ENCODE results near the gene SELENON. TPM values are rescaled to one million over a fixed set of nuclear protein-coding genes. Genes with fewer than 3 reads are reported as not detected.
A peak's percentile ranks its signal among the peaks of the same experiment; 100 is the strongest.

SELENON gene
- total and polyA plus RNA-seq, 2 of the 13 experiments (the other 11 are each of a cell fraction or from before 2014, with no cell fraction given) = 3.8 to 8.0 TPM

- TF ChIP-seq MAX (IDR thresholded peaks at IDR 0.05) (peak; percentile 94), PLSCR1 (CRISPR knock-in tag; IDR thresholded peaks at IDR 0.05; ENCODE audit: borderline replicate concordance) (no peak), ZNF263 (CRISPR knock-in tag; IDR thresholded peaks at IDR 0.05) (0 out of 2 replicates have a peak, but pooled peaks have one; percentile 27), UBTF (CRISPR knock-in tag; IDR thresholded peaks at IDR 0.05) (peak; percentile 77; the same call in 1 of the 2 replicates), MED13 (CRISPR knock-in tag; IDR thresholded peaks at IDR 0.05) (peak; percentile 22; the same call in 1 of the 2 replicates), ZNF737 (CRISPR knock-in tag; IDR thresholded peaks at IDR 0.05; ENCODE audit: borderline replicate concordance) (no peak), ZNF883 (CRISPR knock-in tag; IDR thresholded peaks at IDR 0.05; ENCODE audit: not compliant biosample characterization) (peak; percentile 60), HOXA5 (CRISPR knock-in tag; IDR thresholded peaks at IDR 0.05) (peak; percentile 78; the same call in 1 of the 2 replicates), HNF4G (IDR thresholded peaks at IDR 0.05; ENCODE audit: borderline replicate concordance, low read depth, low read length) (no peak), HNF4G (CRISPR knock-in tag; IDR thresholded peaks at IDR 0.05; ENCODE audit: borderline replicate concordance, low read depth) (no peak; the same call in 1 of the 2 replicates), AKAP8 (CRISPR knock-in tag; IDR thresholded peaks at IDR 0.05) (no peak), ZC3H13 (CRISPR knock-in tag; IDR thresholded peaks at IDR 0.05) (peak; percentile 95), BRCA1 (CRISPR knock-in tag; IDR thresholded peaks at IDR 0.05) (peak; percentile 83; the same call in 1 of the 2 replicates), FOXA1 (IDR thresholded peaks at IDR 0.05) (no peak), FOXA1 (CRISPR knock-in tag; IDR thresholded peaks at IDR 0.05) (peak; percentile 3; the same call in 1 of the 2 replicates), ZNF441 (CRISPR knock-in tag; IDR thresholded peaks at IDR 0.05; ENCODE audit: borderline replicate concordance) (peak; percentile 75; the same call in 1 of the 2 replicates), RBM39 (IDR thresholded peaks at IDR 0.05; ENCODE audit: low read depth, low read length, poor library complexity, severe bottlenecking) (no peak), ZNF33B (CRISPR knock-in tag; IDR thresholded peaks at IDR 0.05) (no peak; the same call in 1 of the 2 replicates), MBD4 (IDR thresholded peaks at IDR 0.05; ENCODE audit: borderline replicate concordance, low read length) (no peak), AKNA (CRISPR knock-in tag; IDR thresholded peaks at IDR 0.05; ENCODE audit: borderline replicate concordance) (peak; percentile 32; the same call in 1 of the 2 replicates)
Measured at GRCh38 chr1:25858906-25859789, 59.2 kb downstream of the SELENON start, which contains the start of gene AUNIP (continued).
